Measurements from ENCODE around the gene MRGPRF.

MRGPRF gene

DNA sequence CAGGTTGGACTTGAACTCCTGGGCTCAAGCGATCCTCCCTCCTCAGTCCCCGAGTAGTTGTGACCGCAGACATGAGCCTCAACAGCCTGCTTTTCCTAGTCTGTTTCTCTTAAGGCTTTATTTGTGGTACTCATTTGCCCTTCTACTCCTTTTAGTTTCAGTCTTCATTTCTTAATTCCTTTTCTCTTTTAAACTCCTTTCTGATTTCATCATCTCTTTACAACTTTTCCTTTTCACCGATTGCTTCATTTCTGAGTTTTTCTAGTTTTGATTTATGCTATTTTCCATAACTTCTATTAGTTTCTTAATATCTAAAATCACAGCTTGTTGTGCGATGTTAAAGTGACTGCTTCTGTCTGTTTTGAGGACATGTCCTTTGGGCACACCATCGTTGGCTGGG, 17.3 kb upstream of the MRGPRF start:
- no peak for DNase-seq

DNA sequence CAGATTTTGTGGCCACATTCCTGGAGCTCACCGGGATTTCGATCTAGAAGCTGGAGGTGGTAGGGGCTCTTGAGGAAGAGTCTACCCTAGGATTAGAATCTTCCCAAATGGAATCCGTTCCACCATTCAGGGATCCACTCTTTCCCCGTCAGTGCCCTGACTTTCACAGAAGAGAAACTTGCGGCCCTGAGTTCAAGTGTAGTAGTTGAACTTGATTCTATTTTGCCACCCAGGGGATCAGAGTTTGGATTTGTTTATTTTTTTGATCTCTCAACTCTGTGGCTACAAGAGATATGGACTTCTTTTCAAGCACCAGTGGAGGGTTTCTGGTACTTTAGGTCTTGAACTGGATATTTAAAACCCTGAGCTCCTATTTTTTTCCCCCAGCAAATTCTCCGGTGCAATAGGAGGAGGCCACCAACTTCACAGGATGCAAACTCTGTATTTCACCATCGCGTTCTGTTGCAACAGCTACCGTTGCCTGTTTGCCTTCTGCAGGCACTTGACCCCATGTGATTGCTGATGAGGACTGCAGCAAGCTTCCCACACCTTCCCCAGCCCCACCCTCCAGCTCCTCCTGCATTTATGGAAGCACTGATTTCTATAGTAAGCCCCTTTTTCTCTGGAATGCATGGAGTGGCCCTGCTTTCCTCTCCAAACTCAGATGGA, 14.8 kb upstream of the MRGPRF start:
- no peak for DNase-seq

DNA sequence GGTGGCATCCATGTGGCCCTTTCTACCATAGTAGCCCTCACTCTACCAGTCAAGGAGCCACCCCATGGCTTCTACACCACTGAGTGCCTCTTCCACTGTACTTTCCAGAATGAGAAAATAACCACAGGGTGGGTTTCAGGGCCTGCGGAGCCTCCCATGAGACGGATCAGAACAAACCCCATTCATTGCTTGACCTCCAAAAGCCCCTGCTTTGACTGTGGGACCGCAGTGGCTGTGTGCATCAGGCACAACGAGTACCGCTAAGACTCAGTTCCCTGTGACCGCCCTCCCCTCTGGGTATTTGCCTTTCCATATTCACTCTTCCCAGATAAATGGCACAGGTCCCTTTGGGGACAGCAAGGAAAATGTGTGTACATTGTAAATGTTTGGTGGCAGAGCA, 11.5 kb upstream of the MRGPRF start:
- no peak for DNase-seq

- no peak for DNase-seq
Observed at GRCh38 chr11:69022260-69022659, 9.2 kb upstream of the MRGPRF start.

DNA sequence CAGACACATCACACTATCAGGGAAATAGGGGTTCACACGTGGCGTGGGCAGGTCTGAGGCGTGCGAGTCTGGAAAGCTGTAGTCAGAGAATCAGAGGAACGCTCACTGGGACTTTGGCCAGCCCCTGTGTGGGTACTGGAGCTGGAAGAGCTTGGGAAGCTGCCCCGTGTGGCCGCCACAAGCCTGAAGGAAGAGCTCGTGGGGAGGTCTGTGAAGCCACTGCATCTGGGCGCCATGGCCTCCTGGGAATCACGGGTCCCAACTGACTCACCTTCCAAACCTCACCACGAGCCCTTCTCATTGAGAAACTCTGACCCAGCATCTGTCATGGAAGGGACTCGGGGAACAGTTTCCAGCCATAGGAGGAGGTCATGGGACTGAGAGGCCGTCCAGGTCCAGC, 5.9 kb upstream of the MRGPRF start:
- peak in 1 of 56 donors; percentile 30 for DNase-seq

DNA sequence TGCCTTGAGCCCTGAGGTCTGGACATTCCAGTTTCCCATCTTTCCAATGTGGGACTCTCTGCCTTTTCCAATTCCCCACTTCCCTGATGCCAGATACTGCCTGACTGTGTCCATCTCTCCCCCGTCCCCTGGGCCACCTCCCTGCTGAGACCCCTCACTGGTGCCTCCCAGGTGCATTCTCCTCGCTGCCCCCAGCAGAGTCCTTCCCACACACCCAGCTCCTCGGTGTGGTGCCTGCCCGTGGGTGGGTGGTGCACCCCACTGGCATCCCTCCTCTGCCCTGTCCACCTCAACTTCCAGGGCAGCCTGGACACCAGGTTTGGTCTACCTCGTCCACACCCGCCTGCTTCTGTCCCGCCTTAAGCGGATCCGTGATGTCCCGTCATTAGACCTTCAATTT, 4.9 kb upstream of the MRGPRF start:
- no peak for DNase-seq

DNA sequence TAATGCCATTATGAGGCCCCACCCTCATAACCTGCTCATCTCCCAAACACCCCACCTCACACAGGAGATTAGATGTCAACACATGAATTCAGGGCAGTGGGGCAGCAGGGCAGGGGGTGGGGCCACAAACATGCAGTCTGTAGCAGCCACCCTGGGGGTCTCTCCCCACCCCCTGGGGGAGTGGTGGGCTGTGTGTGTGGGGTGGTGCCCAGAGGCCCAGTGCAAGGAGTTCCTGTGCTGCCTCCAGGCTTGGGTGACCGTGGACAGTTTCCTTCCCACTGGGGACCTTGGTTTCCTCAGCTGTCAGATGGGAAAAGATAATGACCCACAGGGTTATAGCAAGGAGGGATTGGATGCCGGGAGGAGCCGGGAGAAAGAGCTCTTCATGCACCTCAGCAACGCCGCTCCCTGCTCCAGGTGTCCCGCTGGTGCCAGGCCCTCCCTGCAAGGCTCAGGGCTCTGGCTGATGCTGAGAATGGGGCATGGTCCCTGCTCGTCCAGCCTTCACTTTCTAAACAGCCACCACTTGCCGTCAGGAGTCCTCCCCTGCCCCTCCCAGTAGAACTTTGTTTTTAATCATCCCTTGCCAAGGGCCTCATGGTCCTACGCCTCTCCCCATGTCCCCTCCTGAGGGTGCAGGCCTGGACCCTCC, 2.0 kb upstream of the MRGPRF start:
- DNase-seq, result no peak

- no peak for DNase-seq
Observed at GRCh38 chr11:69014084-69014851, 1.2 kb upstream of the MRGPRF start.

- no peak for DNase-seq
Observed at GRCh38 chr11:69012092-69013008, 696 bp downstream of the MRGPRF start.

DNA sequence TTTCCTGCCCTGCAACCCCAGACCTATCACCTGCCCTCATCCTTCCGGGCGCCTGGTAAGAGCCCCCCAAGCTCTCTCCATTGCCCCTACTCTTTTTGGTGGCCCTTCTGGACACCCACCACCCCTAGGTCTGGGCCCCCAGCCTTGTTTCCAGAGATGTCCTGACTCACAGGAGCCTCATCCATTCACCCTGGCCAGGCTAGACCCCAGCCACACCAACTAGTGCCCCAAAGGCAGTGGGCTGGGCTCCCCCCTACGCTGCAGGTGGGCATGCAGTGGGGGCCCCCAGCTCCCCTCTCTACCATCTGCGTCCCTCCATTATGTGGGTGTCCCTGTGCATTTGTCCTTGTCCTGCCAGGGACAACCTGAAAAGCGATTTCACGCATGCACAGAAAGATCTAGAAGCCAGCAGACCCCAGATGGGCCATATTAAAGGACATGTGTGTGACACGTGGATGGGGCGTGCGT, 1.4 kb downstream of the MRGPRF start:
- no peak for DNase-seq

DNA sequence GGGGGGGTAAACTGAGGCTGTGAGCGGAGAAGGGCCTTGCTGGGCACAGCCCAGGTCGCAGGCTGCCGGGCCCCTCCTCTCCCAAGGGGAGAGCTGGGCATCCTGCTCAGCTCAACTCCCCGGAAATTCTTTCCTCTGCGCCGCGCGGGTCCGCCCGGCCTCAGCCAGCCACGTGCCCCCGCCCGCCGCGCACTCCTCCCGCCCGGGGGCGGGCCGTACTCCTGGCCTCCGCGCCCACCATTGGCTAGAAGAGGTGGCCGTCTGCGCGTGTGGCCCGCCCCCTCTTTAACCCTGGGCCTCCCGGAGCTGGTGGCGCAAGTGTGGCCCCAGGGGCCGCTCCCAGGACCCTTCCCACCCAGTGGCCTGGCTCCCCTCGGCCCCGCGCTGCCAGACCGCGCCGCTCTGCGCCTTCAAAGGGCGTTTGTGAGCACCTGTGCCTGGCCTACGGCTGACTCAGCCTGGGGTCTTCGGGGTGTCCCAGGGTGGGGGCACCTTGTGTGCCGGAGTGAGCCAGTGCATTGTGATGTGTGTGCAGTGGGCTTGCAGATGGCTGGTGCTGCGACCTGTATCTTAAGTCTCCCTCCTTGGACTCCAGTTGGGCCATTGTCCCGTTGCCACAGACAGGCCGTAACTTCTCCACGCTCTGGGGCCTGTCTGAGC, 2.0 kb downstream of the MRGPRF start:
- peak in 16 of 56 donors; percentile 10 to 69 (median 28) for DNase-seq

GRCh38 chr11:69010361-69010891, 2.6 kb downstream of the MRGPRF start:
- DNase-seq, result no peak

DNA sequence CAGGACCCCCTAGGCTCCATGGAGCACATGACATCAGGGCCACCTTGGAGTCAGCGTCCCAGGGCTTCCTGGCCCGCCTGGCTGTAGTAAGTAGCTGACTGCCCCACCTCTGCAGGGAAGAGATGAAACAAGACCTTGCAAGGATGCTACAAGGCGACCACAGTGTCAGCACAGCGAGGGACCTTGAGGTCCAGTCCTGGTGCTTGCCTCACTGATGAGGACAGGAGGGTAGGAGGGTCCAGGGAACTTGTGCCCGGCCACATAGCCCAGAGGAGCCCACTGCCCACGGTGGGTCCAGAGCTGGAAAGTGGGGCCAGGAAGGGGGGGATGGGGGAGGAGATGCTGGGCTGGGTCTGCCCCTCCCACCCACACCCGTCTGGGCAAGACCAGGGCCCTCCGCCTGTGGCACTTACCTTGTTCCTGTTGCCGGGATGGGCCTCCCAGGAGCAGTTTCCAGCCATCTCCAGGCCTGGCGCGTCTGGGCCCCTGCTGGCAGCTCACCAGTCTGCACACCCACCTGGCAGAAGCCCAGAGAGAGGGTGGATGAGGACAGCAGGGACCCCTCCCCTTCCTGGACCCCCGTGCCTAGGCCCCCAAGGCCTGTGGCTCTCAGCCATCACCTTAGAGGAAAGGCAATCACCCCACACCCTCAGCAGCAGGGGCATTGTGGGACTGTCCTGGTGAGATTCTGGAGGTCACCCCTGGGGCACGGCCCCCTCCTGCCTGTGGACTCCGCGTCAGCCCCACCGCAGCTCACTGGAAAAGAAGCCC, 3.4 kb downstream of the MRGPRF start:
- no peak for DNase-seq

- no peak for DNase-seq
Observed at GRCh38 chr11:69008737-69009440, 4.2 kb downstream of the MRGPRF start.

DNA sequence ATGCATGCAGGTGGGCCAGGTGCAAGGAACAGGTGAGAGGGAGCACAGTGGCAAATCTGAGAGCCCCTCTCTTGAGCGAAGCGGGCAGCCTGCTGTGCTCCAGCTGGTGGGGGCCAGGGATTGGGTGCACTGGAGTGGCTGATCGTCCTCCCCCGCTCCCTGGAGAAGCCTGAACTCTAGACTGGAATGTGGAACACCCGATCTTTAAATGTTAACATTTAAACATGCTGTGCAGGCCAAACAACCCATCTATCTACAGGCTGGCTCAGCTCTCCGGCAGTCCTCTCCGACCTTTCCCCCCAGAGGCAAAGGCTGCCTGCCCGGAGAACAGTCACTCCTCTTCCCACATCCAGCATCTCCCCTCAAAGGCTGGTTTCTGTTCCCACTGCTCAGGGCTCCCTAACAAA, 5.1 kb downstream of the MRGPRF start:
- DNase-seq, result no peak

- DNase-seq, result no peak
Observed at GRCh38 chr11:69006816-69007215, 6.2 kb downstream of the MRGPRF start.

DNA sequence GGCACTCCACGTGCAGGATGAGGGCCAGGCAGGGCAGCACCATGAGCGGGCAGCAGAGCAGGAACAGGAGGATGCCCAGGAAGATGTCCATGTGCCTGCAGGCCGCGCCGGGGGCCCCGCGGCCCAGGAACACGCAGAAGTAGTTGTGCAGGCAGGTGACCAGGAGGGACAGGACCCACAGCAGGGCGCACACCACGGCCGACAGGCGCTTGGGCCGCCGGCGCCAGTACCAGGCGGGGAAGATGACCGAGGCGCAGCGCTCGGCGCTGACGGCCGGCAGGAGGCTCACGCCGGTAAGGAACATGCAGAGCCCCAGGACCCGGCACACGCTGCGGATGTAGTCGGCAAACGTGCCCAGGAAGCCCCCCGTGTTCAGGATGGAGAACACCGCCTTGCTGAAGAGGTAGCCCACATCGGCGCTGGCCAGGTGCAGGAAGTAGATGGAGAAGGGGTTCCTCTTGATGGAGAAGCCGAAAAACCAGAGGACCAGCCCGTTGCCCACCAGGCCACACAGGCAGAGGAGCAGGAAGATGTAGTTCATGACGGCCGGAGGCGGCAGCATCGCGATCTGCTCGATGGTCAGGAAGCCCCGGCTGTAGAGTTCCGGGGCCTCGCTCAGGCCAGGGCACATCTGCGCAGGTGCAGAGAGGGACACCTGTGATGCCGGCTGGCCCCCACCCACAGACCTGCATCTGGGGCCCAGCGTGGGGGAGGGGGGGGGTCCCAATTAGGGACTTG, 7.2 kb downstream of the MRGPRF start:
- no peak for DNase-seq

- no peak for DNase-seq
Observed at GRCh38 chr11:69005183-69005630, 7.8 kb downstream of the MRGPRF start.

All from nucleus accumbens (tissue), 56 donors.